ENCODE results near the gene TBC1D17.

Gene TBC1D17

DNA sequence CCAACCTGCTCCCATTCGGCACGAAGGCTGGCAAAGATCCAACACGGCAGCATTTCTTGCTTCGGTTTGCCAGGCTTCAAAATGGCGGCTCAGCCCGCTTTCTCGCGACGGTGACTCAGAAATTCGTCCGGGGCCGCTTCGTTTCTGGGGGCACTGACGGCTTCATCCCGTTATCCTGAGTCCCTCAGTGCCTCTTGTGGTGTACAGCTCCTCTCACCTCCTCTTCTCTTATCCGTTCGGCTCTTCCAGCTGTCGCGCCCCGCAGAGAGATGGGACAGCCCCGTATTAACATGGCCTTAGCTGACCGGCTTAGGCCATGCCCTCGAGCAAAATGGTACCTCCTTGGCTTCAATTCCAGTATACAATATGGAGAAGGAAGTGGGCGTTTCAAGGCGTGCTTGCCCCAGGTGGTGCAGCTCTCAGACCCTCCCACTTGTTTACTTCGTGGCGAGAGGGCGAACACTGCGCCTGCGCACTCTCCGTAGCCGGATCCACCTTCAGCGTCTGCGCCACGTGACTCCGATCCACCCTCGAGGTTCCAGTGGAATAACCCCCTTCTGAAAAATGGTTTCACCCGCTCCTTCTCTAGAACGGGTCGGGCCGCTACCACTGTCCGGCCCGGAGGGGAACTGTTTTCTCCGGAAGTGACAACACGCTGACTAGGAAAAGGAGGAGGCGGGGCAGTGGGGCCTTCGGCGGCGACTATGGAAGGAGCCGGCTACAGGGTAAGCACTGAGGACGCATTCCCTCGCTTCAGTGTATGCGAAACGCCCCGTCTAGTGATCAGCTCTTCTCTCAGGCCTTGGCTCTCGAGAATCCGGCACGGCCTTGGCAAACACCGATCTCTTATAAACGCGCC is at the start of gene TBC1D17, which contains the start of gene AKT1S1:
Gene TBC1D17, plus strand, starts transcription at position 683 of the 859 bp plus-strand sequence. Its CDS starts 22 bp downstream, at position 705.
Gene AKT1S1, minus strand, starts transcription at position 336 of the 859 bp plus-strand sequence. CDS start 4,060 bp downstream, outside the sequence.
- DNase-seq (ENCODE audit: low read depth) = peak; percentile 88

DNA sequence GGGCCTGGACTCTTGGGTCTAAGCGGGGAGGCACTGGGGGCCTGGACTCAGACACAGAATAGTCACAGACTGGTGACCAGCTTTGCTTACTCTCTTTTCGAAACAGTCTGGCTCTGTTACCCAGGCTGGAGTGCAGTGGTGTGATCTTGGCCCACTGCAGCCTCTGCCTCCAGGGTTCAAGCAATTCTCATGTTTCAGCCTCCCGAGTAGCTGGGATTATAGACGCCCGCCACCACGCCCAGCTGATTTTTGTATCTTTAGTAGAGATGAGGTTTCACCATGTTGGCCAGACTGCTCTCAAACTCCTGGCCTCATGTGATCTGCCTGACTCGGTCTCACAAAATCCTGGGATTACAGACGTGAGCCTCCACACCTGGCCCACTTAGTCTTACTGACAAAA is 48.3 kb upstream of the TBC1D17 start:
- no peak for DNase-seq (ENCODE audit: low read depth)

DNA sequence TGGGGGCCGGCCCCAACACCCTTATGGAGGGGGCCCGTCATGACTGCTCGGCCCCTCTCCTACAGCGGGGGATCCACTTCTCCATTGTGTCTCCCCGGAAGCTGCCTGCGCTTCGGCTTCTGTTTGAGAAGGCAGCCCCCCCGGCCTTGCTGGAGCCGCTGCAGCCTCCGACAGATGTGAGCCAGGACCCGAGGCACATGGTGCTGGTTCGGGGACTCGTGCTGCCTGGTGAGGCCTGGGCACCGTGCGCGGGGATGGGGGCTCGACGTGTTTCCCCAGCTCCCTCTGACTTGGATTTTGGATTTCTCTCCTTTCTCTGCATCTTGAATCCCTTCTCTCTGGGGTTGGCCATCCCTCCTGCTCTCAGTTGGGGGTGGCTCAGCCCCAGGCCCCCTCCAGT is 47.8 kb upstream of the TBC1D17 start:
- DNase-seq (ENCODE audit: low read depth) = no peak

DNA sequence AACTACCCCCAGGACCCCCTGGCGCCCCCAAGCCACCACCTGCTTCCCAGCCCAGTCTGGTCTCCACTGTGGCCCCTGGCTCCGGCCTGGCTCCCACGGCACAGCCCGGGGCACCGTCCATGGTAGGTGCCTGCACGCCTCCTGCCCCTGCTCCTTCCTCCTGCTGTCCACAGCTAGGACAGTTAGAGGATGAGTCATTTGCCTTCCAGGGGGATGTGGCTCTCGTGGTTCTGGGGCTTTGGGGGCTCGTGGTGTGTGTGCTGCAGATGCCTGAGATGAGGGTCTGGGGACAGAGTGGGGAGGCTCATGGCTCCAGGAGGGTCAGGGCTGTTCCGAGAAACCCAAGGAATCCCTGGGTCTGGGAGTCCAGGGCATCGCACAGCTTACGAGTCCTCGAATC is 46.7 kb upstream of the TBC1D17 start:
- no peak for DNase-seq (ENCODE audit: low read depth)

DNA sequence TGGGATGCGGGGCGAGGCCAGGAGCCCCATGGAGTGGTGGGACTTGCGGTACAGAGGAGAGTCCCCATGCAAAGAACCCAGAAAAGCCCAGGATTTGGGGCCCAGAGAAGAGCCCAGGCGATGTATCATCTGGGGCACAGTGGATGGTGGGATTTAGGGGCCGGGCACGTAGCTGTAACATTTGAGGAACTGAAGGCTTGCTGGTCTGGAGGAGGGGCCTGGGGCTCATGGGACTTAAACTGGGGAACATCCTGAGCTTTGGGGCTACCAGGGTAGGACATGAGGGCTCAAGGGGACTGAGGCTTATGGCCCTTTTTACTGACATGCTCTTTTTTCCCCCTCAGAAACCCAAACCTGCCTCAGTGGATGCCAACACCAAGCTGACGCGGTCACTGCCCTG is 45.9 kb upstream of the TBC1D17 start:
- DNase-seq (ENCODE audit: low read depth) = no peak

DNA sequence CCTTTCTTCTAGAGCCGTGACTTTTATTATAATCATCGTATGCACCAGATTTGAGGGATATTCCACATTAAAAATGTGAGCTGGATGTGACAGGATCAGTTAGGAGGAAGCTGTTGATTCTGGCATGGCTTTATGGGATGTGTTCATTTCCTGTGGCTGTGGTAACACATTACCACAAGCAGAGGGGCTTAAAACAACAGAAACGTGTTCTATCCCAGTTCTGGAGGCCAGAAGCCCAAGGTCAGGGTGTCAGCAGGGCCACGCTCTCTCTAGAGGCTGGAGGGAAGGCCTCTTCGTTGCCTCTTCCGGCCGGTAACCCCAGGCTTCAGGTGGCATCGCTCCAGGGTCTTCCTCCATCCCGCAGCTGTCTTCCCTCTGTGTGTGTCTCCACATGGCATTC is 44.9 kb upstream of the TBC1D17 start:
- no peak for DNase-seq (ENCODE audit: low read depth)

DNA sequence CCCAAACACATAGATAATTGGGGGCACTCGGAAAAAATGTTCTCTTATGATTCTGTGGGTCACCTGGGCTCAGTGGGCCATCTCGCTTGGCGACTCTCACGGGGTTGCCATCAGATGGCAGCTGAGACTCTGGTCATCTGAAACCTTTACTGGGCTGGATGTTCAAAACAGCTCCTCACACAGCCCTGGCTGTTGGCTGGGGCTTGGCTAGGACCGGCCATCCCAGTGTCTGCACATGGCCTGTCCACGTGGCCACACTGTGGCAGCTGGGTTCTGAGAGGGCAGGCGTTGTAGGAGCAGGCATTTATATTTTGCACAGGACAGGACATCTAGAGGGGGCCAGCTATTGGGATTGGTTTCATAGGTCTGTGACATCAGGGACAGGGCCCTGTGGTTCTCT is 43.9 kb upstream of the TBC1D17 start:
- DNase-seq (ENCODE audit: low read depth) = no peak

DNA sequence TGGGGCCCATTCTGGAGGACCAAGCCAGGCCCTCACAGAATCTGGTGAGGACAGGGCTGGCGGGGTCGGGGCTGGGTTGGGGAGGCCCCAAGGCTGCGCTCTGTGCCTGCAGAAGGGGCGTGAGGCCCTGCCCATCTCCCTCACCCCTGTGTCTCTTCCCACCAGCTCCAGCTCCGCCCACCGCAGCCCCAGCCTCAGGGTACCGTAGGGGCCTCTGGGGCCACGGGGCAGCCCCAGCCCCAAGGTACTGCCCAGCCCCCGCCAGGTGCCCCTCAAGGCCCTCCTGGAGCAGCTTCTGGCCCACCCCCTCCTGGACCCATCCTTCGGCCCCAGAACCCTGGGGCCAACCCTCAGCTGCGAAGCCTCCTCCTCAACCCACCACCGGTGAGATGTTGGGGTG is 41.9 kb upstream of the TBC1D17 start:
- DNase-seq (ENCODE audit: low read depth) = no peak

DNA sequence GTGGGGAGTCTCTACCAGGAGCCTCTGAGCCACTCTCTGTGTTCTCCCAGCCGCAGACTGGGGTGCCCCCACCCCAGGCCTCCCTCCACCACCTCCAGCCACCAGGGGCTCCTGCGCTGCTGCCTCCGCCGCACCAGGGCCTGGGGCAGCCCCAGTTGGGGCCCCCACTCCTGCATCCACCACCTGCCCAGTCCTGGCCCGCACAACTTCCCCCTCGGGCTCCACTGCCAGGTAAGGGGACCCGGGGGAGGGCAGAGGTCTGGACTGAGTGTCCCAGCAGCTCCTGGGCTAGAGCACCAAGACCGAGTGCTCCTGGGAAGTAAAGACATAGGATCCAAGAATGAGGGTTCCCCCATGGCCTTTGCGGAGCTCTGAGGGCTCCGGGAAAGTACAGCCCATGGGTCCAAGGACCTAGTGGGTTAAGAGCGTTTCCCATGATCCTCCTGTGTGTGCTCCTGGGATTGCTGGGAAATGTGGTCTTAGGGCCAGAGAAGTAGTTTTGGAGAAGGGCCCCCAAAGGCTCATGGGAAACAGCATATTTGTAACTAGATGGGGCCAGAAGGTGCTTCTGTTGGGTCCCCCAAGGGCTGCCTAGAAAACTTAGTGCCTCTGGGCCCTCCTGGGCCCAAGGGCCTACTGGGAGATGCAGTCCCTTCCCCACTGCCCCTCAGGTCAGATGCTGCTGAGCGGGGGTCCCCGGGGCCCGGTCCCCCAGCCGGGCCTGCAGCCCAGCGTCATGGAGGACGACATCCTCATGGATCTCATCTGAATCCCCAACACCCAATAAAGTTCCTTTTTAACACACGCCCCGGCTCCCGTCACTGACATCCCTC is 41.1 kb upstream of the TBC1D17 start:
- no peak for DNase-seq (ENCODE audit: low read depth)

DNA sequence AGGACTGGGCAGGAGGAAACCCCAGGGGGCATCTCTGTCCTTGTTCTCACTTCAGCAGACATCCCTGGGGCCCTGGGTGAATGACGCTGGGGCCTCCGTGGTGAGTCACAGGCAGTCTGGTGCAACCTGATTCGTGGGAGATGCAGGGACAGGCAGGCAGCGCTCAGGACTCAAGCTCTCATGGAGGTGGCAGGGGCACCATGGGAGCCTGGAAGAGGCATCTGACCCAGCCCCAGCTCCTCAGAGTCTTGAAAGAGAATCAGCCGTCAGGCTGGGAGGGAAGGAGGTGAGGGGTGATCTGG is 40.5 kb upstream of the TBC1D17 start:
- no peak for DNase-seq (ENCODE audit: low read depth)

DNA sequence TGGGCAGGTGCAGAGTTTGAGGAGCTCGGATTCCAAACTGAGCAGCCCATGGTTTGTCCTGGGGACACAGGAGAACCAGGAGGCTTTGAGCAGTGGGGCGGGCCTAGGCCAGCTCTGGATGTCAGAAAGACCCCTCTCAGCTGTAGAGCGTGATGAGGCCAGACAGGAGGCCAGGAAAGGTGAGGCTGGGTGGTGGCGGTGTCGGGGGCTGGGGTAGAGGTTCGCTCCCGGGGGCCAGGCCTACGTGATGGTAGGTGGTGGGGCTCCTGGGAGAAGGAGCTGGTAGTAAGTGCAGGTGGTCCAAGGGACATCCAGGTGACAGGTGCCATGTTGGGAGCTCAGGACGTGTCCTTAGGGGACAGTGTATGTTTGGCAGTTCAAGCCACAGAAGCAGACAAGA is 40.1 kb upstream of the TBC1D17 start:
- no peak for DNase-seq (ENCODE audit: low read depth)

DNA sequence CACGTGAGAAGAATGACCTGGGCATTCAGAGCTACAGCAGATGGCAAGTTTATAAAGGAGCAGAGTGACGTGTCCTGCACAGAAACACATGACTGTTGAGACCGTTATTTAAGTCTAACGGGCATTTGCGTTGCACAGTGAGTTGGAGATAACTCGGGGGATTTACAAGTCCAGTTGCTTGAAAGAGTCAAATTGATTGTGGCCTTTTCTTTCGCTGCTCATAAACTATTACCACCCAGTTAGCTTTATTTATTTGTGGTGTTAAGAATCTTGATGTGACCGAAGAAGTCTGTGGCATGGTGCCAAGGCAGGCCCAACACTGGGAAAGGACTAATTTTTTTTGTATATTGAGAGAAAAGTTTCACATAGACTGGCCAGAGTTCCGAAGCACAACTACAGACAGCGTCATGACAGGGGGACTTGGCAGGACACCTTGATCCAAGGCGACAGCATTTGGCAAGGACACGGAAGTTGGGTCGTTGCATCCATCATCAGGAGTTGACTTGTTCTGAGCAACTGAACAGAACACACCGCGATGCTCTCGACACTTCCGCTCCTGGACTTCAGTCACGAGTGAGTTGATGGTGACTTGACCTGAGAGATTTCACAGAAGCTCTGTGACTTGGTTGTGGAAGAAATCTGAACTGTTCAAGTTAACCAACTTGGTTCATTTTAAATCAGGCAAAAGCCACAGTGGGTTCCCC is 38.5 kb upstream of the TBC1D17 start:
- no peak for DNase-seq (ENCODE audit: low read depth)

DNA sequence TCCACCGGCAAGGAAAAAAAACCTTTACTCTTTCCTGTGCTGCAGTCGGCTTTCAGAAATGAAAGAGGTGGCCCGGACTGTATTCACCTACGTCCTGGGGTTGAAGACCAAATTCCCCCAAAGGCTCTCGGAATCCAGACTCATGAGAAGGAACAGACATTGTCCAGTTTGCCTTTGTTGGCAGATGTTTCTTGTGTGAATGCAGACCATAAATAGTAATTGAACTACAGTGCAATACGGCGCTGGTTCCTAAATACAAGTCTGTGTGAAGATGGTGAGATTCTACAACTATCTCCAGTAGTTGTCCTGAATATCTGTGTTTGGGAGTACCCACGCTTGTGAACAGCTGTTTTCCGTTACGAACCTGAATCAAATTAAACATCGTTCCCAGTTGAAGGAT is 37.8 kb upstream of the TBC1D17 start:
- no peak for DNase-seq (ENCODE audit: low read depth)

DNA sequence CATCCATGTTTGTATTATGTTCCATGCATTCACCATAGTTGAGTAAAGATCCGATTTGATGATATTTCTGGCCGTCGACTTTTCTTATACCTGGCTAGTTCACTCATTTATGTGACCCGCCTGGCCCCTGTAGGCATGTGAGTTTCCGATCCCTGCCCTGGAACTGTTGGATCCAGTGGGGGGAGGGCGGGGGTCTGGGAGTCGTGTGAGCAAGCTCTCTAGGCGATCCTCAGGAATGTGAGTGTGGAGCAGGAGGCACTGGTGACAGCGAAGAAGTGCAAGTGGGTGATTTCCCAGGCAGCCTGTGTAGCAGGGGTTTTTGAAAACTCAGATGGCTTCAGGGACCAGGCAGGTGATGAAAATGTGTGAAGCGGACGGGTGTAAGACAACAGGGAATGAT is 37.2 kb upstream of the TBC1D17 start:
- no peak for DNase-seq (ENCODE audit: low read depth)

DNA sequence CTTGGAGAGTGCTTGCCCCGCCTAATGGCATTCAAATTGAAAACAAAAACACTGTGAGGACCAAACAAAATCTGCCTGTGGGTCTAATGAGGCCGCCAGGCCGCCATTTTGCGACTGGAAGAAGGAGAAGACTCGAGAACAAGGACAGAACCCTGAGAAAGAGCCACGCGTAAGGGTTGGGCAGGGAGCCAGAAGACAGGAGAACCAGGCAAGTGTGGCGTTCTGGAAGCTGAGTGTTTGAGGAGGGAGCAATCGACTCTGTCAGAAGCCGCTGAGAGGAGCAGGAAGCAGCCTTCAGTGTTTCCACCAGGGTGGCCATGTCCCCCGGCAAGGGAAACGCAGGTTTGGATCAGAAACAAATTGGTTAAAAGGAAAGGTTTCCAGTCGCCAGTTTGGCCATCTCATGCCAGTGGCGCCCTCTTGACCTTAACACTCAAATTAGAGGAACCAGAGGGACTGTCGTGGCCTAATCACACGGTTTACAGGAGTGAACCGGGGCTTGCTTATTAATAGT is 36.7 kb upstream of the TBC1D17 start:
- no peak for DNase-seq (ENCODE audit: low read depth)

DNA sequence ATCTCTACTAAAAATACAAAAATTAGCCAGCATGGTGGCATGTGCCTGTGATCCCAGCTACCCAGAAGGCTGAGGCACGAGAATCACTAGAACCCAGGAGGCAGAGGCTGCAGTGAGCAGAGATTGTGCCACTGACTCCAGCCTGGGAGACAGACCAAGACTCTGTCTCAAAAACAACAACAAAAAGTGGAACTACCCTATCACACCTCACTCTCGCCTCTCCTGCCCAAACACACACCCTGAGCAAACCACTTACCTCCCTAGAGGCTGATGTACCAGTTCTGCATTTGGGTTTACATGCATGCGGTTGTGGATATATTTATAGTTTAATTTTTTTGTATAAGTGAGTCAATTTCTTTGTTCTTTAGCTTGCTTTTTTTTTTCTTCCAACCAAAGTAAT is 34.2 kb upstream of the TBC1D17 start:
- no peak for DNase-seq (ENCODE audit: low read depth)

DNA sequence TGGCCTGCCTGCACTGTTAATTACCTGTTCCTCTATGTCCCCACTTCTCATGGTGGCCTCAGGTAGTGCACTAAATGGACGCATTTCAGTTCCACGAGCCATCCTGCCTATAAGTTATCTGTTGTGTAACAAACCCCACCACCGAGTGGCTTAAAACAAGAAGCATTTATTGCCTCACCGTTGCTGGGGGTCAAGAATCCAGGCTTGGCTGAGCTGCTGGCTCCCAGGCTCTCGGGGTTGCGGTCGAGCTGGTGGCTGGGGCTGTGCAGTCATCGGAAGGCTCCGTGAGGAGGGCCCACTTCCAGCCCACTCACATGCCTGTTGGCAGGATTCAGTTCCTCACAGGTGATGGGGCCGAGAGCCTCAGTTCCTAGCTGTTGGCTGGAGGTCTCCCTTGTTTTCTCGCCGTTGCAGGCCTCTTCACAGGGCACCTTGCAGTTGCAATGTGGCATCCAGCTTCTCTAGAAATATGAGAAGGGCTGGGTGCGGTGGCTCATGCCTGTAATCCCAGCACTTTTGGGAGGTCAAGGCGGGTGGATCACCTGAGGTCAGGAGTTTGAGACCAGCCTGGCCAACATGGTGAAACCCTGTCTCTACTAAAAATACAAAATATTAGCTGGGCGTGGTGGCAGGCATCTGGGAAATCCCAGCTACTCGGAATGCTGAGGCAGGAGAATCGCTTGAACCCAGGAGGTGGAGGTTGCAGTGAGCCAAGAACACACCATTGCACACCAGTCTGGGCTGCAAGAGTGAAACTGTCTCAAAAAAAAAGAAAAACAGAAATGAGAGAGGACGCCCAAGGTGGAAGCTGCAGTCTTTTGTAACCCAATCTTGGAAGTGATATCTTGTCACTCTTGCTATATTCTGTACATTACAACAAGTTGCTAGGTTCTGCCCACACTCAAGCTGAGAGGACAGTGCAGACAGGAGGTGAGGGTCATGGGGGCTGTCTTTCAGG is 33.1 kb upstream of the TBC1D17 start:
- DNase-seq (ENCODE audit: low read depth) = no peak

DNA sequence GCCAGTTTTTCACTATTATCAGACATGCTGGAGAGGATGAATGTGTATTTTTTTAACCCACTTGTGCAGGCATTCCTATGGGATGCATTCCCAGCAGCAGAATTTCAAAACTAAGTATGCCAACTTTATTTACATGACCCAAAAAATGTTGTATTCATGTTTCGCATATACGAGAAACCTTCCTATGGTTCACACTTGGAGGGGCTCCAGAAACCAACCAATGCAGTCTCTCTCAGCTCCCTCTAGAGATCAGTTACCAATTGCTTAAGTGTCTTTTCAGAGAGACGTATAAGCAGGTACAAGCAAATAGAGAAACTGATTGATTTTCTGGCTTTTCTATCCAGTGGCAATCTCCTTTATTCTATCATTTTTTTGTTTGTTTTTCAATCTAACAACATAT is 32.1 kb upstream of the TBC1D17 start:
- no peak for DNase-seq (ENCODE audit: low read depth)

DNA sequence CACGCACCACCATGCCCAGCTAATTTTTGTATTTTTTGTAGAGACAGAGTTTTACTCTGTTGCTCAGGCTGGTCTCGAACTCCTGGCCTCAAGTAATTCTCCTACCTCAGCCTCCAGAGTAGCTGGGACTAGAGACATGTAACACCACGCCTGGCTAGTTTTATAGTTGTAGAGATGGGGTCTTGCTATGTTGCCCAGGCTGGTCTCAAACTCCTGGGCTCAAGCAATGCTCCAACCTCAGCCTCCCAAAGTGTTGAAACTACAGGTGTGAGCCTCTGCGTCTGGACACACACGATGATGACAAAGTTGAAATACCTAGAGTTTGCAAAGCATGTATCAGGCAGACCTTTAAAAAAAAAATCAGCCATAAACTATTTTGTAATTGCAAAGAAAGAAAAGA is 31.1 kb upstream of the TBC1D17 start:
- DNase-seq (ENCODE audit: low read depth) = no peak

DNA sequence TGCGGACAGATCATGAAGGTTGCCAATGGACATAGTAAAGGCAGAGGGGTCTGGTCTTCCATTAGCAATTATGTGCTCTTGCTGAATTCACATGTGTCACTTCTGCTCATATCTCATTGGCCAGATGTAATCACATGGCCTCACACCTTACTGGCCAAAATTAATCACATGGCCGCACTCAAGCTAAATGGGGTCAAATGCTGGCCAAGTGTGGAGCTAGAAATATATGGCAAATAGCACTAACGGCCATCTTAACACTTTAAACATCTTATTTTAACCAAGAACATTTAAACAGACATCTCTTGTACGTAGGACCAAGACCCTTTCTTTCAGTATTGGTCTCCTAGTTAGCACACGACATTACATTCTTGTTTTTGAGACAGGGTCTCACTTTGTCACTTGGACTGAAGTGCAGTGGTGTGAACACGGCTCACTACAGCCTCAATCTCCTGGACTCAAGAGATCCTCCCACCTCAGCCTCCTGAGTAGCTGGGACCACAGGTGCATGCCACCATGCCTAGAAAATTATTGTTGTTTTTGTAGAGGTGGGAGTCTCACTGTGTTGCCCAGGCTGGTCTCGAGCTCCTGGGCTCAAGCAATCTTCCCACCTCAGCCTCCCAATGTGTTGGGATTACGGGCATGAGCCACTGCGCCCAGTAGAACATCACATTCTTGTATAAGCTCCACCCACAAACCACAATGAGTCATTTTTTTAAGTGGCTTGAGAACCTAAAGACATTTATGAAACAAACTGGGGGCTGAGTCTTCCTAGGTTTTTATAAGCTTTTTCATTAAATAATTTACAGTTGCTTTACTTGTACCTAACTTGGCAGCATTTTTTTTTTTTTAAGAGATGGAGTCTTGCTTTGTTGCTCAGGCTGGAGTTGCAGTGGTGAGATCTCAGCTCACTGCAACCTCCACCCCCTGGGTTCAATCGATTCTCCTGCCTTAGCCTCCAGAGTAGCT is 29.5 kb upstream of the TBC1D17 start:
- DNase-seq (ENCODE audit: low read depth) = no peak
